ENCODE results near the gene TEKT2.
A peak's percentile ranks its signal among the peaks of the same experiment; 100 is the strongest.

The TEKT2 gene

GRCh38 chr1:36088577-36089392 is 4.9 kb downstream of the TEKT2 start, which contains the start of gene ADPRS:
Gene ADPRS, plus strand, starts transcription at chr1:36088892. Its CDS starts 13 bp downstream, at chr1:36088905.
- DNase-seq (ENCODE audit: insufficient read length) (peak; percentile 96), FAIRE-seq (peak; percentile 97)
- peak; percentile 98 for TF ChIP-seq TAF1 (IDR thresholded peaks at IDR 0.05; ENCODE audit: borderline replicate concordance, low read depth, low read length)
- TF ChIP-seq POLR2A (IDR thresholded peaks at IDR 0.05; ENCODE audit: low read depth, low read length): peak; percentile 99
- TF ChIP-seq POLR2AphosphoS5 (IDR thresholded peaks at IDR 0.05; ENCODE audit: low read depth, low read length): peak; percentile 96

- peak; percentile 85 for FAIRE-seq
- TF ChIP-seq POLR2A (IDR thresholded peaks at IDR 0.05; ENCODE audit: low read depth, low read length) (no peak; the same call in 1 of the 2 replicates), POLR2AphosphoS5 (IDR thresholded peaks at IDR 0.05; ENCODE audit: low read depth, low read length) (no peak), TAF1 (IDR thresholded peaks at IDR 0.05; ENCODE audit: borderline replicate concordance, low read depth, low read length) (no peak)
- no peak for DNase-seq (ENCODE audit: insufficient read length)
Observed at GRCh38 chr1:36089393-36090121, 5.7 kb downstream of the TEKT2 start.

- DNase-seq (ENCODE audit: insufficient read length) (no peak), FAIRE-seq (no peak)
- TF ChIP-seq POLR2AphosphoS5 (IDR thresholded peaks at IDR 0.05; ENCODE audit: low read depth, low read length): 0 out of 2 replicates have a peak, but pooled peaks have one; percentile 24
- no peak for TF ChIP-seq POLR2A (IDR thresholded peaks at IDR 0.05; ENCODE audit: low read depth, low read length)
- no peak for TF ChIP-seq TAF1 (IDR thresholded peaks at IDR 0.05; ENCODE audit: borderline replicate concordance, low read depth, low read length)
Observed at GRCh38 chr1:36091141-36091540, 7.2 kb downstream of the TEKT2 start.

GRCh38 chr1:36091698-36092097 is 7.8 kb downstream of the TEKT2 start:
- FAIRE-seq (no peak), DNase-seq (ENCODE audit: insufficient read length) (no peak)

GRCh38 chr1:36092166-36092797 is 8.4 kb downstream of the TEKT2 start:
- no peak for DNase-seq (ENCODE audit: insufficient read length)
- FAIRE-seq: no peak
- TF ChIP-seq POLR2A (IDR thresholded peaks at IDR 0.05; ENCODE audit: low read depth, low read length) (no peak), TAF1 (IDR thresholded peaks at IDR 0.05; ENCODE audit: borderline replicate concordance, low read depth, low read length) (no peak), POLR2AphosphoS5 (IDR thresholded peaks at IDR 0.05; ENCODE audit: low read depth, low read length) (no peak)

More at GRCh38 chr1:36091698-36092097, 7.8 kb downstream of the TEKT2 start:
- TF ChIP-seq POLR2AphosphoS5 (IDR thresholded peaks at IDR 0.05; ENCODE audit: low read depth, low read length) (no peak), POLR2A (IDR thresholded peaks at IDR 0.05; ENCODE audit: low read depth, low read length) (no peak), TAF1 (IDR thresholded peaks at IDR 0.05; ENCODE audit: borderline replicate concordance, low read depth, low read length) (no peak)

GRCh38 chr1:36092798-36093185 is 8.9 kb downstream of the TEKT2 start:
- FAIRE-seq: no peak

GRCh38 chr1:36093226-36093625 is 9.3 kb downstream of the TEKT2 start:
- TF ChIP-seq POLR2AphosphoS5 (IDR thresholded peaks at IDR 0.05; ENCODE audit: low read depth, low read length) (no peak), TAF1 (IDR thresholded peaks at IDR 0.05; ENCODE audit: borderline replicate concordance, low read depth, low read length) (no peak), POLR2A (IDR thresholded peaks at IDR 0.05; ENCODE audit: low read depth, low read length) (no peak)
- no peak for FAIRE-seq
- no peak for DNase-seq (ENCODE audit: insufficient read length)

More at GRCh38 chr1:36092798-36093185, 8.9 kb downstream of the TEKT2 start:
- DNase-seq (ENCODE audit: insufficient read length): no peak
- no peak for TF ChIP-seq TAF1 (IDR thresholded peaks at IDR 0.05; ENCODE audit: borderline replicate concordance, low read depth, low read length)
- TF ChIP-seq POLR2A (IDR thresholded peaks at IDR 0.05; ENCODE audit: low read depth, low read length): no peak; the same call in 1 of the 2 replicates
- TF ChIP-seq POLR2AphosphoS5 (IDR thresholded peaks at IDR 0.05; ENCODE audit: low read depth, low read length): no peak

- TF ChIP-seq TAF1 (IDR thresholded peaks at IDR 0.05; ENCODE audit: borderline replicate concordance, low read depth, low read length) (no peak), POLR2AphosphoS5 (IDR thresholded peaks at IDR 0.05; ENCODE audit: low read depth, low read length) (no peak), POLR2A (IDR thresholded peaks at IDR 0.05; ENCODE audit: low read depth, low read length) (no peak)
- no peak for DNase-seq (ENCODE audit: insufficient read length)
- no peak for FAIRE-seq
Observed at GRCh38 chr1:36093929-36094328, 10.0 kb downstream of the TEKT2 start.

GRCh38 chr1:36094621-36095061 is 10.7 kb downstream of the TEKT2 start:
- TF ChIP-seq POLR2AphosphoS5 (IDR thresholded peaks at IDR 0.05; ENCODE audit: low read depth, low read length) (no peak), TAF1 (IDR thresholded peaks at IDR 0.05; ENCODE audit: borderline replicate concordance, low read depth, low read length) (no peak), POLR2A (IDR thresholded peaks at IDR 0.05; ENCODE audit: low read depth, low read length) (no peak)
- no peak for FAIRE-seq
- no peak for DNase-seq (ENCODE audit: insufficient read length)

GRCh38 chr1:36095760-36096405 is 12.0 kb downstream of the TEKT2 start:
- TF ChIP-seq POLR2A (IDR thresholded peaks at IDR 0.05; ENCODE audit: low read depth, low read length) (no peak), TAF1 (IDR thresholded peaks at IDR 0.05; ENCODE audit: borderline replicate concordance, low read depth, low read length) (no peak), POLR2AphosphoS5 (IDR thresholded peaks at IDR 0.05; ENCODE audit: low read depth, low read length) (no peak; the same call in 1 of the 2 replicates)
- no peak for DNase-seq (ENCODE audit: insufficient read length)

More at GRCh38 chr1:36095760-36096405, 12.0 kb downstream of the TEKT2 start:
- no peak for FAIRE-seq

All from GM12892 (cell line).